Activated B cell treated with CpG ODN at 0.5 μM for 24 hours (primary cell): ENCODE measurements around the gene REL. TPM values are rescaled to one million over a fixed set of nuclear protein-coding genes. Genes with fewer than 3 reads are reported as not detected.

Experiments used
- ATAC-seq: fragments of 200-7000 bp; cut with Tn5 transposase; one replicate; pipeline ENCODE4 v1.10.0; 2021; ENCODE audit warnings: low read depth, mild to moderate bottlenecking, moderate library complexity
- CTCF ChIA-PET: fragments of 350-600 bp; sonication (Branson Sonifier 250); formaldehyde crosslinking; loops from one replicate; lab custom pipeline; 2021; ENCODE audit warnings: antibody characterized with exemption; lab: Charles Lee
- POLR2A ChIA-PET: fragments of 350-600 bp; sonication (Branson Sonifier 250); formaldehyde crosslinking; loops from one replicate; lab custom pipeline; 2021; ENCODE audit warnings: antibody characterized with exemption; lab: Charles Lee
- DNase-seq: peaks from one replicate; pipeline ENCODE4 v3.0.0; 2022
- H3K27ac Mint-ChIP-seq: one replicate; pipeline ENCODE4 v1.8.0; 2020; ENCODE audit warnings: mixed read lengths
- H3K27me3 Mint-ChIP-seq: one replicate; pipeline ENCODE4 v1.8.0; 2021; ENCODE audit warnings: mixed read lengths
- H3K36me3 Mint-ChIP-seq: one replicate; pipeline ENCODE4 v1.8.0; 2021; ENCODE audit warnings: low read depth, mixed read lengths
- H3K4me1 Mint-ChIP-seq: one replicate; pipeline ENCODE4 v1.8.0; 2021; ENCODE audit warnings: mixed read lengths
- H3K4me3 Mint-ChIP-seq: one replicate; pipeline ENCODE4 v1.8.0; 2020; ENCODE audit warnings: mild to moderate bottlenecking, mixed read lengths
- H3K9me3 Mint-ChIP-seq: one replicate; pipeline ENCODE4 v1.8.0; 2020; ENCODE audit warnings: mixed read lengths
- CTCF ChIP-seq: fragments of 200-600 bp; IDR thresholded peaks from one replicate; pipeline ENCODE4 v1.8.0; 2022; ENCODE audit warnings: antibody characterized with exemption, mild to moderate bottlenecking
- intact Hi-C: fragments of 100-400 bp; cut with micrococcal nuclease; formaldehyde crosslinking; loops from one replicate; pipeline ENCODE4 v1.15.1; 2024
- total RNA-seq: library from RNA; stranded (reverse); gene quantifications from 2 replicates; pipeline ENCODE4 v1.2.3, GENCODE V29; 2022

The REL gene
- total RNA-seq, 1 donor from 2014 or later: 238 TPM

GRCh38 chr2:60843006-60843405 lies 38.4 kb upstream of the REL start:
- no peak for TF ChIP-seq CTCF
- ATAC-seq (no peak), DNase-seq (no peak)
- no peaks in the 10 kb centered on the region for H3K27me3 Mint-ChIP-seq
- intact Hi-C loops: loop anchor here (5.0 kb wide), 1 partner anchor 86 kb away; the partner anchor contains the start of gene PAPOLG
- CTCF ChIA-PET: no interaction called here
- peak overlapping the region; percentile 53 for H3K4me3 Mint-ChIP-seq
- H3K4me1 Mint-ChIP-seq: peaks cover 78% of the 10 kb centered on the region
- POLR2A ChIA-PET: interaction anchor here (1.1 to 7.2 kb wide), 2 partner anchors 38 to 44 kb away, joined by 3 to 250 read pairs; partner anchors contain the start of gene REL
- peak overlapping the region; percentile 71 for H3K27ac Mint-ChIP-seq
- H3K36me3 Mint-ChIP-seq: no peaks in the 10 kb centered on the region
- no peaks in the 10 kb centered on the region for H3K9me3 Mint-ChIP-seq

- peak; percentile 19 for ATAC-seq
Observed at GRCh38 chr2:60844105-60844504, 37.3 kb upstream of the REL start.

GRCh38 chr2:60847854-60848253 lies 33.5 kb upstream of the REL start:
- intact Hi-C loops: no loop called here
- ATAC-seq: no peak
- no peaks in the 10 kb centered on the region for H3K27me3 Mint-ChIP-seq
- TF ChIP-seq CTCF: no peak
- ChIA-PET POLR2A (no interaction called here), CTCF (no interaction called here)
- peak overlapping the region; percentile 25 for H3K27ac Mint-ChIP-seq
- no peaks in the 10 kb centered on the region for H3K36me3 Mint-ChIP-seq
- H3K4me3 Mint-ChIP-seq: no peak overlapping the region
- no peak for DNase-seq
- no peaks in the 10 kb centered on the region for H3K9me3 Mint-ChIP-seq
- H3K4me1 Mint-ChIP-seq: peaks cover 35% of the 10 kb centered on the region

More at GRCh38 chr2:60844105-60844504, 37.3 kb upstream of the REL start:
- POLR2A ChIA-PET: interaction anchor here (1.0 to 2.0 kb wide), 2 partner anchors 24 to 37 kb away, joined by 4 to 12 read pairs; partner anchors contain the start of gene REL
- peak overlapping the region; percentile 52 for H3K4me3 Mint-ChIP-seq
- no peaks in the 10 kb centered on the region for H3K36me3 Mint-ChIP-seq
- no peak for DNase-seq
- peaks cover 67% of the 10 kb centered on the region for H3K4me1 Mint-ChIP-seq
- TF ChIP-seq CTCF: no peak
- peak overlapping the region; percentile 71 for H3K27ac Mint-ChIP-seq
- H3K27me3 Mint-ChIP-seq: no peaks in the 10 kb centered on the region
- no peaks in the 10 kb centered on the region for H3K9me3 Mint-ChIP-seq
- CTCF ChIA-PET: no interaction called here
- intact Hi-C loops: loop anchor here (5.0 kb wide), 1 partner anchor 87 kb away; the partner anchor contains the start of gene PAPOLG

- Mint-ChIP-seq H3K4me3 (no peak overlapping the region), H3K9me3 (no peaks in the 10 kb centered on the region), H3K27ac (no peak overlapping the region), H3K27me3 (no peaks in the 10 kb centered on the region), H3K36me3 (no peaks in the 10 kb centered on the region), H3K4me1 (peaks cover 22% of the 10 kb centered on the region)
- no peak for DNase-seq
- intact Hi-C loops: no loop called here
- ChIA-PET CTCF (no interaction called here), POLR2A (interaction anchor here (0.6 to 1.5 kb wide), 2 partner anchors 23 to 32 kb away, joined by 3 to 7 read pairs; partner anchors contain the start of gene REL)
- ATAC-seq: no peak
- no peak for TF ChIP-seq CTCF
Observed at GRCh38 chr2:60849187-60849586, 32.2 kb upstream of the REL start.

- no peaks in the 10 kb centered on the region for H3K36me3 Mint-ChIP-seq
- no peaks in the 10 kb centered on the region for H3K9me3 Mint-ChIP-seq
- H3K4me3 Mint-ChIP-seq: no peak overlapping the region
- POLR2A ChIA-PET: interaction anchor here (0.9 to 1.5 kb wide), 4 partner anchors 10 to 32 kb away, joined by 3 read pairs; no protein-coding TSS in a partner anchor
- H3K27me3 Mint-ChIP-seq: no peaks in the 10 kb centered on the region
- no peak for DNase-seq
- CTCF ChIA-PET: interaction anchor here (1.2 kb wide), 1 partner anchor 13 kb away, joined by 4 read pairs; no protein-coding TSS in a partner anchor
- peaks cover 16% of the 10 kb centered on the region for H3K4me1 Mint-ChIP-seq
- no peak overlapping the region for H3K27ac Mint-ChIP-seq
- intact Hi-C loops: no loop called here
- TF ChIP-seq CTCF: no peak
- ATAC-seq: no peak
Observed at GRCh38 chr2:60852282-60852860, 29.0 kb upstream of the REL start.
